ENCODE results near the gene AFF4.

- TF ChIP-seq GABPA (IDR thresholded peaks at IDR 0.05; ENCODE audit: low read depth) (no peak), CHD1 (IDR thresholded peaks at IDR 0.05; ENCODE audit: low read depth, low read length) (no peak), SMC3 (IDR thresholded peaks at IDR 0.05; ENCODE audit: borderline replicate concordance, low read length) (no peak)
These were observed 66.7 kb downstream of the AFF4 start for GRCh38 chr5:132896685-132897084.
